BLaER1 treated with 17β-estradiol and CSF1 and Interleukin-3, amounts not matched to agents 10 nM and 100 nM (cell line): ENCODE results near the gene SULT1B1.

Experiments used
- H3K27ac ChIP-seq, 11 experiments: shearing (Covaris generic); formaldehyde crosslinking; 2 replicates each; pipeline ENCODE4 v1.8.1; 2022
- H3K27me3 ChIP-seq, 11 experiments: shearing (Covaris generic); formaldehyde crosslinking; 2 replicates each; pipeline ENCODE4 v1.8.1; 2022
- H3K36me3 ChIP-seq, 11 experiments: shearing (Covaris generic); formaldehyde crosslinking; 2 replicates each; pipeline ENCODE4 v1.8.1; 2022
- H3K4me1 ChIP-seq, 10 experiments: shearing (Covaris generic); formaldehyde crosslinking; 2 replicates each; pipeline ENCODE4 v1.8.1; 2022
- H3K4me2 ChIP-seq, 11 experiments: shearing (Covaris generic); formaldehyde crosslinking; 2 replicates each; pipeline ENCODE4 v1.8.1; 2022
- H3K4me3 ChIP-seq, 10 experiments: shearing (Covaris generic); formaldehyde crosslinking; 2 replicates each; pipeline ENCODE4 v1.8.1; 2022
- H3K9ac ChIP-seq, 11 experiments: shearing (Covaris generic); formaldehyde crosslinking; 2 replicates each; pipeline ENCODE4 v1.8.1; 2022
- H3K9me3 ChIP-seq, 11 experiments: shearing (Covaris generic); formaldehyde crosslinking; replicated peaks in 1 of 11; 2 replicates each; pipeline ENCODE4 v1.8.1; 2022
- H4K20me1 ChIP-seq, 11 experiments: shearing (Covaris generic); formaldehyde crosslinking; 2 replicates each; pipeline ENCODE4 v1.8.1; 2022
- Cebpa-rat ChIP-seq, 11 experiments: shearing (Covaris generic); IDR thresholded peaks; 2 replicates each; pipeline ENCODE4 v1.8.1; 2022

The SULT1B1 gene

GRCh38 chr4:69738872-69739271 lies 21.5 kb downstream of the SULT1B1 start:
- Histone ChIP-seq H4K20me1 (no peaks in the 10 kb centered on the region), H3K9me3 (peaks cover 0 to 33% (median 10%) of the 10 kb centered on the region in 11 experiments; a peak in 13 of 22 replicates), H3K4me3 (no peak overlapping the region), H3K9ac (no peak overlapping the region), H3K27ac (no peak overlapping the region), H3K27me3 (no peaks in the 10 kb centered on the region), H3K4me2 (no peak overlapping the region), H3K4me1 (peaks cover 0 to 43% (median 0%) of the 10 kb centered on the region in 10 experiments; a peak in 6 of 20 replicates), H3K36me3 (0 out of 22 replicates have a peak, but pooled peaks cover 0 to 4% (median 0%) of the 10 kb centered on the region in 11 experiments)
- no peak for TF ChIP-seq Cebpa-rat (IDR thresholded peaks at IDR 0.05)

DNA sequence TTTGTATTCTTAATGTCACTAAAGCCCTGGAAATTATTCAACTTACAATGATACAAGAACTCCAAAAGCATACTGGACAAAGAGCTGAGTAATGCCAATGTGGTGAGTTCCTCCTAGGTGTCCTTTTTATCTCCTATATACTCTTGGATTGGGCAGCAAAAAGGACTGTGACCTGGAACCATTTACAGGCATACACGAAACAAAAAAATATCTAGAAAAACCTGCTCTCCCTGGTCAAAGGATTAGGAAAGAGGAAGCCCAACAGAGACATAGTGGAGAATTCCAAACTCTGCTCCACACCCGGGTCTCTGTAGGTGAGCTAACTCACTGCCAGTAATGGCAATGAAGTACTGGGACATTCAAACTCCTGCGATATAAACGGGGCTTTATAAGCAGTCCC lies 25.3 kb downstream of the SULT1B1 start:
- Histone ChIP-seq H3K9ac (no peak overlapping the region), H3K4me1 (peaks cover 0 to 17% (median 0%) of the 10 kb centered on the region in 10 experiments; a peak in 2 of 20 replicates), H3K9me3 (peaks cover 0 to 16% (median 6%) of the 10 kb centered on the region in 11 experiments; a peak in 11 of 22 replicates), H4K20me1 (no peaks in the 10 kb centered on the region), H3K27me3 (no peaks in the 10 kb centered on the region), H3K36me3 (no peaks in the 10 kb centered on the region), H3K4me3 (no peak overlapping the region), H3K27ac (no peak overlapping the region), H3K4me2 (no peak overlapping the region)
- no peak for TF ChIP-seq Cebpa-rat (IDR thresholded peaks at IDR 0.05)

DNA sequence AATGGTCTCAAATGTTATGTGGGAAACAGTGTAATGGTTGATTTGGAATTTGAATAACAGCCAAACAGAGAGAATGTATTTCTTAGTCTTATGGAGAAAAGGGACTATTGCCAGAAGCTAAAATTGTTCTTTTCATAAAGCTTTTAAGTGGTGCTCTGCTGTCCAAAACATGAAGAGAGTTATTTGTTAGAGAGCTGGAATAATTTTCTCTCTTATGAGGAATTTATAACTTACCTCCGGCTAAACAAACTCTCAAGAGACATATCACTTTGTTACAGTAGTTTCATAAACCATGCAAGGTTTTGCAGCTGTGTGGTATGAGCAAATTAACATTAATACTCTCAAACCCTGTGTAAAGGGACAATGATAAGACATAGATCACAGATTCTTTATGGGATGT lies 28.6 kb downstream of the SULT1B1 start:
- H3K4me1 ChIP-seq: peaks cover 0 to 11% (median 0%) of the 10 kb centered on the region in 10 experiments; a peak in 2 of 20 replicates
- no peaks in the 10 kb centered on the region for H3K27me3 ChIP-seq
- H3K36me3 ChIP-seq: no peaks in the 10 kb centered on the region
- no peak overlapping the region for H3K27ac ChIP-seq
- H4K20me1 ChIP-seq: no peaks in the 10 kb centered on the region
- no peak overlapping the region for H3K9ac ChIP-seq
- no peak overlapping the region for H3K4me3 ChIP-seq
- H3K4me2 ChIP-seq: no peak overlapping the region
- no peak for TF ChIP-seq Cebpa-rat (IDR thresholded peaks at IDR 0.05)
- H3K9me3 ChIP-seq: no peaks in the 10 kb centered on the region

DNA sequence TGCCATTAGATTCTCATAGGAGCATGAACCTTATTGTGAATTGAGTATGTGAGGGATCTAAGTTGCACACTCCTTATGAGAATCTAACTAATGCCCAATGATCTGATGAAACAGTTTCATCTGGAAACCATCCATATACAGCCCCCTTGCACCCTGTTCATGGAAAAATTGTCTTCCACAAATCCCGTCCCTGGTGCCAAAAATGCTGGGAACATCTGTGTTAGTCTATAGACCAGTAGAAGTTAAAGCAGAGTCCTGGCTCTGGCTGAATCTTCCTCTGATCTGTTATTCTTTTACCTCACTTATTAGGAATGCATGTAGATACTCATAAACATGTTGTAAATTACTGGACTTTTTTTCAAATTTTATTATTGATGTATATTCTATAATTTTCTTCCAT lies 29.2 kb downstream of the SULT1B1 start:
- Histone ChIP-seq H3K9me3 (no peaks in the 10 kb centered on the region), H3K27ac (no peak overlapping the region), H3K36me3 (no peaks in the 10 kb centered on the region), H4K20me1 (no peaks in the 10 kb centered on the region), H3K4me3 (no peak overlapping the region), H3K4me2 (no peak overlapping the region), H3K27me3 (no peaks in the 10 kb centered on the region), H3K4me1 (peaks cover 0 to 4% (median 0%) of the 10 kb centered on the region in 10 experiments; a peak in 2 of 20 replicates), H3K9ac (no peak overlapping the region)
- TF ChIP-seq Cebpa-rat (IDR thresholded peaks at IDR 0.05): no peak

GRCh38 chr4:69730002-69730401 lies 30.4 kb downstream of the SULT1B1 start:
- H4K20me1 ChIP-seq: no peaks in the 10 kb centered on the region
- TF ChIP-seq Cebpa-rat (IDR thresholded peaks at IDR 0.05): no peak
- no peak overlapping the region for H3K4me2 ChIP-seq
- H3K27me3 ChIP-seq: no peaks in the 10 kb centered on the region
- no peaks in the 10 kb centered on the region for H3K9me3 ChIP-seq
- H3K9ac ChIP-seq: no peak overlapping the region
- H3K36me3 ChIP-seq: no peaks in the 10 kb centered on the region
- no peak overlapping the region for H3K27ac ChIP-seq
- H3K4me3 ChIP-seq: no peak overlapping the region
- peaks cover 0 to 5% (median 0%) of the 10 kb centered on the region in 10 experiments; a peak in 1 of 20 replicates for H3K4me1 ChIP-seq

GRCh38 chr4:69727926-69728325 lies 32.5 kb downstream of the SULT1B1 start:
- Histone ChIP-seq H3K4me1 (peaks cover 0 to 5% (median 0%) of the 10 kb centered on the region in 10 experiments; a peak in 1 of 20 replicates), H4K20me1 (no peaks in the 10 kb centered on the region), H3K9me3 (peaks cover 0 to 3% (median 0%) of the 10 kb centered on the region in 11 experiments; a peak in 3 of 22 replicates), H3K36me3 (no peaks in the 10 kb centered on the region), H3K4me2 (no peak overlapping the region), H3K9ac (no peak overlapping the region), H3K27me3 (no peaks in the 10 kb centered on the region), H3K27ac (no peak overlapping the region), H3K4me3 (no peak overlapping the region)
- TF ChIP-seq Cebpa-rat (IDR thresholded peaks at IDR 0.05): no peak

DNA sequence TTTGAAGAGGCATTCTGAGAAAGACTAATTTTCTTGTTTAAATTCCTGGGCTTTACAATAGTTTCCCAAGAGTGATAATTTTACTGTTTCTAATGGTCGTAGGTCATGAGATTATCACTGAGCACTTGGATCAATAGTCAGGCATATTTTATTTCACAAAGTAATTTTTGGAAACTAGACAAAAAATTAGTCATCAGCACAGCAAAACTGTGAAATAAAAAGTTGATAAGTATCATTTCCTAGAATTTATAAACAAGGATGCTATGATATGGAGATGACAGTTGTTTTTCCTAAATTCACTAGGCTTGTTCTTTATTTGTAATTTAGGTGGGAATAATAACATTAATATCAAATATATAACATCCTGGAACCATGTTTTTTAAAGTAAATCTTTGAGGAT lies 33.0 kb downstream of the SULT1B1 start:
- Histone ChIP-seq H3K9ac (no peak overlapping the region), H3K4me1 (peaks cover 0 to 5% (median 0%) of the 10 kb centered on the region in 10 experiments; a peak in 1 of 20 replicates), H3K9me3 (peaks cover 0 to 3% (median 0%) of the 10 kb centered on the region in 11 experiments; a peak in 3 of 22 replicates), H3K36me3 (no peaks in the 10 kb centered on the region), H3K4me2 (no peak overlapping the region), H3K27me3 (no peaks in the 10 kb centered on the region), H3K4me3 (no peak overlapping the region), H3K27ac (no peak overlapping the region), H4K20me1 (no peaks in the 10 kb centered on the region)
- no peak for TF ChIP-seq Cebpa-rat (IDR thresholded peaks at IDR 0.05)

GRCh38 chr4:69726971-69727370 lies 33.4 kb downstream of the SULT1B1 start:
- no peaks in the 10 kb centered on the region for H4K20me1 ChIP-seq
- H3K9ac ChIP-seq: no peak overlapping the region
- no peak overlapping the region for H3K4me3 ChIP-seq
- H3K9me3 ChIP-seq: peaks cover 0 to 3% (median 0%) of the 10 kb centered on the region in 11 experiments; a peak in 3 of 22 replicates
- no peaks in the 10 kb centered on the region for H3K36me3 ChIP-seq
- H3K4me2 ChIP-seq: no peak overlapping the region
- H3K4me1 ChIP-seq: peaks cover 0 to 5% (median 0%) of the 10 kb centered on the region in 10 experiments; a peak in 1 of 20 replicates
- TF ChIP-seq Cebpa-rat (IDR thresholded peaks at IDR 0.05): no peak
- H3K27ac ChIP-seq: no peak overlapping the region
- H3K27me3 ChIP-seq: no peaks in the 10 kb centered on the region

- H3K27ac ChIP-seq: no peak overlapping the region
- peaks cover 0 to 28% (median 0%) of the 10 kb centered on the region in 10 experiments; a peak in 8 of 20 replicates for H3K4me1 ChIP-seq
- H3K4me3 ChIP-seq: no peak overlapping the region
- TF ChIP-seq Cebpa-rat (IDR thresholded peaks at IDR 0.05): no peak
- H3K9ac ChIP-seq: no peak overlapping the region
- H4K20me1 ChIP-seq: no peaks in the 10 kb centered on the region
- peak overlapping the region in 3 of 11 experiments; percentile 5 to 65 (median 51); a peak in 4 of 22 replicates for H3K4me2 ChIP-seq
- H3K9me3 ChIP-seq: no peaks in the 10 kb centered on the region
- H3K27me3 ChIP-seq: no peaks in the 10 kb centered on the region
- H3K36me3 ChIP-seq: no peaks in the 10 kb centered on the region
Observed at GRCh38 chr4:69718396-69719271, 41.8 kb downstream of the SULT1B1 start.
